Activated CD8-positive, alpha-beta memory T cell treated with anti-CD3 and anti-CD28 coated beads for 24 hours (primary cell): ENCODE data around the gene COX4I2.

Source experiments
- DNase-seq: peaks from one replicate; pipeline ENCODE4 v3.0.0-alpha.2; 2020

Gene COX4I2

GRCh38 chr20:31678389-31679356 is 41.0 kb downstream of the COX4I2 start:
- no peak for DNase-seq

- no peak for DNase-seq
Observed at GRCh38 chr20:31679357-31680285, 41.9 kb downstream of the COX4I2 start.

- DNase-seq: no peak
Observed at GRCh38 chr20:31680286-31681127, 42.8 kb downstream of the COX4I2 start.

- no peak for DNase-seq
Observed at GRCh38 chr20:31681128-31681727, 43.5 kb downstream of the COX4I2 start.

GRCh38 chr20:31681769-31682168 is 44.1 kb downstream of the COX4I2 start:
- DNase-seq: no peak

- DNase-seq: no peak
Observed at GRCh38 chr20:31682352-31682751, 44.6 kb downstream of the COX4I2 start.

GRCh38 chr20:31682927-31683326 is 45.2 kb downstream of the COX4I2 start:
- DNase-seq: no peak

GRCh38 chr20:31684153-31685015 is 46.7 kb downstream of the COX4I2 start:
- DNase-seq: no peak

- no peak for DNase-seq
Observed at GRCh38 chr20:31685853-31686643, 48.3 kb downstream of the COX4I2 start.

- no peak for DNase-seq
Observed at GRCh38 chr20:31687777-31688176, 50.1 kb downstream of the COX4I2 start.

GRCh38 chr20:31689141-31689540 is 51.4 kb downstream of the COX4I2 start:
- DNase-seq: no peak

- no peak for DNase-seq
Observed at GRCh38 chr20:31690124-31690666, 52.5 kb downstream of the COX4I2 start.

- no peak for DNase-seq
Observed at GRCh38 chr20:31691646-31692275, 54.0 kb downstream of the COX4I2 start.

- no peak for DNase-seq
Observed at GRCh38 chr20:31693402-31693801, 55.7 kb downstream of the COX4I2 start.

GRCh38 chr20:31693987-31694661 is 56.4 kb downstream of the COX4I2 start:
- DNase-seq: no peak
